ENCODE measurements around the gene FAM200B. TPM values are rescaled to one million over a fixed set of nuclear protein-coding genes. Genes with fewer than 3 reads are reported as not detected.

The FAM200B gene
- total RNA-seq, 2 experiments from 2014 or later: 8.9 to 11.1 TPM

GRCh38 chr4:15694431-15694830, 12.8 kb downstream of the FAM200B start:
- ATAC-seq (no peak), DNase-seq (no peak)
- Mint-ChIP-seq H3K4me1 (ENCODE audit: low read depth) (no peaks in the 10 kb centered on the region), H3K9me3 (no peaks in the 10 kb centered on the region), H3K36me3 (ENCODE audit: low read depth) (no peaks in the 10 kb centered on the region), H3K27me3 (peaks cover 14% of the 10 kb centered on the region), H3K27ac (no peak overlapping the region), H3K4me3 (no peak overlapping the region)
- ChIA-PET CTCF (interaction anchor here (1.1 to 2.8 kb wide), 3 partner anchors 10 to 188 kb away, joined by 3 to 8 read pairs (median 4); partner anchors contain the start of gene FAM200B), POLR2A (no interaction called here)
- intact Hi-C loops (cut with micrococcal nuclease): no loop called here
- TF ChIP-seq CTCF (IDR thresholded peaks at IDR 0.05): no peak

GRCh38 chr4:15695240-15695699, 13.6 kb downstream of the FAM200B start:
- DNase-seq (no peak), ATAC-seq (no peak)
- TF ChIP-seq CTCF (IDR thresholded peaks at IDR 0.05): no peak
- no peaks in the 10 kb centered on the region for H3K4me1 Mint-ChIP-seq (ENCODE audit: low read depth)
- peaks cover 20% of the 10 kb centered on the region for H3K27me3 Mint-ChIP-seq
- no peaks in the 10 kb centered on the region for H3K36me3 Mint-ChIP-seq (ENCODE audit: low read depth)
- intact Hi-C loops (cut with micrococcal nuclease): no loop called here
- H3K4me3 Mint-ChIP-seq: no peak overlapping the region
- POLR2A ChIA-PET: no interaction called here
- no peak overlapping the region for H3K27ac Mint-ChIP-seq
- CTCF ChIA-PET: interaction anchor here (1.2 to 2.8 kb wide), 2 partner anchors 13 to 187 kb away, joined by 4 to 8 read pairs; partner anchors contain the start of gene FAM200B
- no peaks in the 10 kb centered on the region for H3K9me3 Mint-ChIP-seq

GRCh38 chr4:15695729-15696128, 14.1 kb downstream of the FAM200B start:
- Mint-ChIP-seq H3K9me3 (no peaks in the 10 kb centered on the region), H3K27me3 (peaks cover 20% of the 10 kb centered on the region), H3K27ac (no peak overlapping the region), H3K36me3 (ENCODE audit: low read depth) (no peaks in the 10 kb centered on the region), H3K4me3 (no peak overlapping the region), H3K4me1 (ENCODE audit: low read depth) (no peaks in the 10 kb centered on the region)
- ATAC-seq (no peak), DNase-seq (no peak)
- TF ChIP-seq CTCF (IDR thresholded peaks at IDR 0.05): no peak
- POLR2A ChIA-PET: no interaction called here
- CTCF ChIA-PET: interaction anchor here (2.8 kb wide), 1 partner anchor 13 kb away, joined by 8 read pairs; the partner anchor contains the start of gene FAM200B
- intact Hi-C loops (cut with micrococcal nuclease): no loop called here

GRCh38 chr4:15696866-15697265, 15.2 kb downstream of the FAM200B start:
- DNase-seq: no peak
- Mint-ChIP-seq H3K27me3 (peaks cover 23% of the 10 kb centered on the region), H3K4me3 (no peak overlapping the region), H3K36me3 (ENCODE audit: low read depth) (no peaks in the 10 kb centered on the region), H3K27ac (no peak overlapping the region), H3K4me1 (ENCODE audit: low read depth) (no peaks in the 10 kb centered on the region), H3K9me3 (no peaks in the 10 kb centered on the region)
- no peak for TF ChIP-seq CTCF (IDR thresholded peaks at IDR 0.05)
- ChIA-PET POLR2A (no interaction called here), CTCF (no interaction called here)
- ATAC-seq: no peak
- intact Hi-C loops (cut with micrococcal nuclease): no loop called here

- intact Hi-C loops (cut with micrococcal nuclease): no loop called here
- ChIA-PET CTCF (interaction anchor here (1.0 to 1.2 kb wide), 2 partner anchors 45 to 51 kb away, joined by 3 read pairs; no protein-coding TSS in a partner anchor), POLR2A (interaction anchor here (0.8 to 1.0 kb wide), 2 partner anchors 10 to 53 kb away, joined by 3 read pairs; no protein-coding TSS in a partner anchor)
- Mint-ChIP-seq H3K27ac (peak within 1 kb of the TSS; percentile 12), H3K36me3 (ENCODE audit: low read depth) (no peaks in the 10 kb centered on the region), H3K4me3 (peak within 1 kb of the TSS; percentile 75), H3K9me3 (no peaks in the 10 kb centered on the region), H3K27me3 (peaks cover 21% of the 10 kb centered on the region), H3K4me1 (ENCODE audit: low read depth) (peaks cover 3% of the 10 kb centered on the region)
- ATAC-seq (peak; percentile 81), DNase-seq (peak; percentile 59)
- TF ChIP-seq CTCF (IDR thresholded peaks at IDR 0.05): no peak
These were observed 21.3 kb downstream of the FAM200B start, which contains the start of gene BST1 for GRCh38 chr4:15702941-15703403. BST1 (plus strand) TSS chr4:15703065; CDS start chr4:15703145, 80 bp downstream.

Data from activated CD8-positive, alpha-beta T cell treated with anti-CD3 and anti-CD28 coated beads for 36 hours (primary cell).